H1 (cell line): ENCODE results near the gene ECT2L. TPM values are rescaled to one million over a fixed set of nuclear protein-coding genes. Genes with fewer than 3 reads are reported as not detected.

ENCODE experiments used
- CTCF ChIA-PET: fragments of 300-600 bp; sonication (Branson Sonifier 250); formaldehyde crosslinking; loops from one replicate; lab custom pipeline; 2021; ENCODE audit not compliant: partially characterized antibody; lab: Charles Lee
- POLR2A ChIA-PET: fragments of 300-600 bp; sonication (Branson Sonifier 250); formaldehyde crosslinking; loops from one replicate; lab custom pipeline; 2021; ENCODE audit warnings: inconsistent platforms; ENCODE audit not compliant: partially characterized antibody; lab: Charles Lee
- DNase-seq, 2 experiments: peaks; one replicate each; pipeline versions ENCODE4 v3.0.0 to v3.0.0-alpha.2; 2010 to 2022; ENCODE audit warnings: low spot score in 2 of 2, low read depth in 1 of 2, mixed read lengths in 1 of 2
- FAIRE-seq: peaks from 2 replicates; lab custom pipeline; 2011; peaks lifted over from hg19 to GRCh38; lab: Jason Lieb, UNC
- H2AFZ ChIP-seq: 2 replicates; pipeline ENCODE4 v1.8.1; 2012; ENCODE audit warnings: low read length, inconsistent platforms
- H2AK5ac ChIP-seq: 2 replicates; pipeline ENCODE4 v1.6.1; 2013; ENCODE audit warnings: low read depth, low read length
- H2BK120ac ChIP-seq: replicated peaks from 2 replicates; pipeline ENCODE3; 2013; ENCODE audit warnings: low read depth, low read length, inconsistent platforms
- H2BK12ac ChIP-seq: 2 replicates; pipeline ENCODE4 v1.6.1; 2013; ENCODE audit warnings: low read depth, low read length
- H2BK15ac ChIP-seq: 2 replicates; pipeline ENCODE4 v1.6.1; 2013; ENCODE audit warnings: low read length
- H2BK20ac ChIP-seq: 2 replicates; pipeline ENCODE4 v1.6.1; 2013; ENCODE audit warnings: low read length
- H2BK5ac ChIP-seq: 2 replicates; pipeline ENCODE4 v1.6.1; 2013; ENCODE audit warnings: low read depth, low read length
- H3K14ac ChIP-seq: 2 replicates; pipeline ENCODE4 v1.6.1; 2013; ENCODE audit warnings: inconsistent platforms; ENCODE audit not compliant: insufficient read length
- H3K18ac ChIP-seq: 2 replicates; pipeline ENCODE4 v1.6.1; 2013; ENCODE audit warnings: low read length; ENCODE audit errors: extremely low read depth
- H3K23ac ChIP-seq: 2 replicates; pipeline ENCODE4 v1.6.1; 2013; ENCODE audit warnings: inconsistent platforms; ENCODE audit not compliant: insufficient read length
- H3K23me2 ChIP-seq: 2 replicates; pipeline ENCODE4 v1.6.1; 2013; ENCODE audit warnings: low read depth, low read length
- H3K27ac ChIP-seq: 2 replicates; pipeline ENCODE4 v1.6.1; 2011; ENCODE audit warnings: low read depth, low read length, inconsistent platforms
- H3K27me3 ChIP-seq, 4 experiments: replicated peaks in 1 of 4; 1 replicate in 1 of 4; 2 replicates in 3 of 4; pipeline versions ENCODE4 v1.6.1 to v1.8.1; 2011 to 2013; ENCODE audit warnings: low read length in 3 of 4, mild to moderate bottlenecking in 3 of 4, inconsistent platforms in 2 of 4, mixed read lengths in 2 of 4, moderate library complexity in 1 of 4; ENCODE audit not compliant: control insufficient read depth in 3 of 4, insufficient read depth in 3 of 4; ENCODE audit errors: extremely low read depth in 1 of 4
- H3K36me3 ChIP-seq, 4 experiments: 2 replicates each; pipeline versions ENCODE4 v1.6.1 to v1.8.1; 2011 to 2013; ENCODE audit warnings: mild to moderate bottlenecking in 4 of 4, low read length in 3 of 4, moderate library complexity in 2 of 4, control low read depth in 1 of 4, inconsistent platforms in 1 of 4; ENCODE audit not compliant: insufficient read depth in 4 of 4, control insufficient read depth in 2 of 4
- H3K4ac ChIP-seq: replicated peaks from 2 replicates; pipeline ENCODE3; 2013; ENCODE audit warnings: low read length, low read depth, mixed read lengths, inconsistent platforms; ENCODE audit not compliant: insufficient read length
- H3K4me1 ChIP-seq, 4 experiments: replicated peaks in 1 of 4; 1 replicate in 1 of 4; 2 replicates in 3 of 4; pipeline versions ENCODE4 v1.6.1 to v1.8.1; 2011 to 2013; ENCODE audit warnings: low read length in 3 of 4, inconsistent platforms in 2 of 4, mixed read lengths in 1 of 4; ENCODE audit not compliant: insufficient read depth in 4 of 4, control insufficient read depth in 3 of 4
- H3K4me2 ChIP-seq, 2 experiments: 2 replicates each; pipeline versions ENCODE4 v1.6.1 to v1.8.1; 2011 to 2013; ENCODE audit warnings: low read depth in 2 of 2, low read length in 2 of 2, control low read depth in 1 of 2, inconsistent platforms in 1 of 2, mild to moderate bottlenecking in 1 of 2; ENCODE audit not compliant: insufficient read depth in 1 of 2
- H3K4me3 ChIP-seq, 4 experiments: fragments of 200-600, 300-600 bp in 1 of 4; sonication (generic), shearing (Covaris generic), sonication (Bioruptor Twin) in 1 of 4; 2 replicates each; pipeline versions ENCODE4 v1.5.1 to v1.8.1; 2011 to 2016; ENCODE audit warnings: low read length in 4 of 4, low read depth in 3 of 4, control low read depth in 2 of 4, inconsistent platforms in 2 of 4, mild to moderate bottlenecking in 2 of 4, mixed read lengths in 1 of 4, moderate library complexity in 1 of 4; ENCODE audit not compliant: insufficient read depth in 2 of 4; ENCODE audit errors: extremely low read depth in 1 of 4
- H3K56ac ChIP-seq: replicated peaks from 2 replicates; pipeline ENCODE3; 2013; ENCODE audit warnings: low read depth, mild to moderate bottlenecking, mixed read lengths, low read length, inconsistent platforms; ENCODE audit not compliant: insufficient read length
- H3K79me1 ChIP-seq: 2 replicates; pipeline ENCODE4 v1.6.1; 2013; ENCODE audit warnings: low read depth, low read length, control low read depth
- H3K79me2 ChIP-seq, 2 experiments: 2 replicates each; pipeline versions ENCODE4 v1.6.1 to v1.8.1; 2012 to 2013; ENCODE audit warnings: low read length in 2 of 2, mild to moderate bottlenecking in 2 of 2, inconsistent platforms in 1 of 2; ENCODE audit not compliant: insufficient read depth in 2 of 2, control insufficient read depth in 1 of 2
- H3K9ac ChIP-seq, 4 experiments: replicated peaks in 1 of 4; 1 replicate in 1 of 4; 2 replicates in 3 of 4; pipeline versions ENCODE4 v1.6.1 to v1.8.1; 2011 to 2013; ENCODE audit warnings: low read depth in 3 of 4, low read length in 3 of 4, control low read depth in 2 of 4, mild to moderate bottlenecking in 2 of 4, moderate library complexity in 2 of 4, inconsistent platforms in 1 of 4; ENCODE audit errors: extremely low read depth in 1 of 4
- H3K9me3 ChIP-seq, 2 experiments: 2 replicates each; pipeline versions ENCODE4 v1.6.1 to v1.8.1; 2012 to 2013; ENCODE audit warnings: mild to moderate bottlenecking in 2 of 2, moderate library complexity in 2 of 2, control low read depth in 1 of 2, inconsistent platforms in 1 of 2, low read depth in 1 of 2, low read length in 1 of 2, mixed read lengths in 1 of 2; ENCODE audit not compliant: insufficient read depth in 2 of 2
- H4K20me1 ChIP-seq, 2 experiments: replicated peaks in 1 of 2; 2 replicates each; pipeline versions ENCODE3 to v1.8.1; 2011 to 2013; ENCODE audit warnings: inconsistent platforms in 2 of 2, low read length in 2 of 2, mild to moderate bottlenecking in 1 of 2; ENCODE audit not compliant: insufficient read depth in 2 of 2, control insufficient read depth in 1 of 2
- H4K5ac ChIP-seq: 2 replicates; pipeline ENCODE4 v1.6.1; 2013; ENCODE audit warnings: low read length, low read depth, mixed read lengths, inconsistent platforms; ENCODE audit not compliant: insufficient read length
- H4K8ac ChIP-seq: 2 replicates; pipeline ENCODE4 v1.8.0; 2013; ENCODE audit warnings: mild to moderate bottlenecking, moderate library complexity, low read length, inconsistent platforms; ENCODE audit not compliant: insufficient read depth; ENCODE audit errors: extremely low read depth
- H4K91ac ChIP-seq: replicated peaks from 2 replicates; pipeline ENCODE3; 2013; ENCODE audit warnings: low read length, mixed read lengths, inconsistent platforms; ENCODE audit not compliant: insufficient read length
- WGBS, 2 experiments: shearing (Covaris generic) in 1 of 2; methylation state at CpG; one replicate each; pipeline versions ENCODE4 v1.1.6 to v1.1.7; 2013 to 2015; ENCODE audit warnings: low lambda C conversion rate in 2 of 2, mixed read lengths in 2 of 2, inconsistent platforms in 1 of 2, low coverage in 1 of 2, missing lambda C conversion rate in 1 of 2; ENCODE audit not compliant: insufficient replicate concordance in 2 of 2, insufficient coverage in 1 of 2, insufficient read length in 1 of 2; ENCODE audit errors: extremely low coverage in 1 of 2, missing lambda C conversion rate in 1 of 2; 5-methylcytosine and 5-hydroxymethylcytosine counted together
- polyA plus RNA-seq, 7 experiments: library from polyadenylated mRNA; depleted of rRNA in 3 of 7; stranded (reverse) in 5 of 7; unstranded in 2 of 7; fragments of >200 nt in 5 of 7; fragments of 200-250 nt in 2 of 7; gene quantifications; 1 replicate in 5 of 7; 2 replicates in 1 of 7; 4 replicates in 1 of 7; pipeline versions ENCODE4 v1.2.1 to v1.2.3, GENCODE V29; 2011 to 2013; ENCODE audit warnings: missing spikeins in 2 of 7, mixed read lengths in 2 of 7
- total RNA-seq: library from RNA; stranded (reverse); fragmentation: NEBNext Ultra II Directional; extraction: Animal tissue kit (Norgen Biotek cat#: 25700); gene quantifications from 2 replicates; pipeline ENCODE4 v1.2.1, GENCODE V29; 2021

The ECT2L gene
- total and polyA plus RNA-seq, 2 of the 8 experiments (the other 6 are each of a cell fraction or from before 2014, with no cell fraction given): not detected

GRCh38 chr6:138885156-138885819, 89.4 kb downstream of the ECT2L start:
- Histone ChIP-seq H2BK12ac (no peak overlapping the region), H4K8ac (no peak overlapping the region), H3K36me3 (no peaks in the 10 kb centered on the region), H3K4ac (no peak overlapping the region), H3K4me3 (no peak overlapping the region), H3K56ac (no peak overlapping the region), H2BK15ac (no peak overlapping the region), H3K27ac (no peak overlapping the region), H4K91ac (no peak overlapping the region), H2AFZ (no peak overlapping the region), H3K18ac (no peak overlapping the region), H4K5ac (no peak overlapping the region), H2BK5ac (no peak overlapping the region), H3K23me2 (no peaks in the 10 kb centered on the region), H3K23ac (no peak overlapping the region), H4K20me1 (no peaks in the 10 kb centered on the region), H3K14ac (no peak overlapping the region), H2BK120ac (no peak overlapping the region), H3K9ac (no peak overlapping the region; a peak in 1 of 7 replicates), H3K79me1 (no peaks in the 10 kb centered on the region), H2BK20ac (no peak overlapping the region), H3K9me3 (peaks cover 0 to 4% of the 10 kb centered on the region in 2 experiments; a peak in 1 of 4 replicates), H3K4me1 (no peaks in the 10 kb centered on the region), H3K4me2 (no peak overlapping the region), H3K79me2 (no peaks in the 10 kb centered on the region), H3K27me3 (no peaks in the 10 kb centered on the region), H2AK5ac (no peak overlapping the region)
- DNase-seq (no peak), FAIRE-seq (no peak)
- POLR2A ChIA-PET: no interaction called here
- 92% methylated on average over 13 of the region's 13 CpGs; no CpG with 5 or more reads in 1 of the 2 experiments for WGBS, 2 experiments
- CTCF ChIA-PET: no interaction called here
